Stimulated activated CD8-positive, alpha-beta memory T cell treated with anti-CD3 and anti-CD28 coated beads, Interleukin-7, amount 100 ng/mL, for 4 hours (primary cell): ENCODE results near the gene SRPK3.
"Not testable (repeated sequence)": the region's sequence is repeated elsewhere in the genome, so short reads cannot be mapped to it uniquely, and the experiment has no call there.

Experiments
- DNase-seq, 2 donors: peaks; one replicate each; pipeline ENCODE4 v3.0.0-alpha.2; 2020; ENCODE audit warnings: low read depth in 2 of 2

Gene SRPK3

GRCh38 chrX:153780678-153781427, at the start of gene SRPK3:
Gene SRPK3 (plus strand): TSS chrX:153781041. CDS start chrX:153781087, 46 bp downstream.
- no peak for DNase-seq

GRCh38 chrX:153731117-153731844, 49.6 kb upstream of the SRPK3 start:
- no peak for DNase-seq

GRCh38 chrX:153731845-153732215, 49.0 kb upstream of the SRPK3 start:
- DNase-seq = no peak

- no peak for DNase-seq
Measured at GRCh38 chrX:153732401-153732800, 48.4 kb upstream of the SRPK3 start.

- DNase-seq = no peak
Measured at GRCh38 chrX:153733651-153734240, 47.1 kb upstream of the SRPK3 start.

- no peak for DNase-seq
Measured at GRCh38 chrX:153734871-153735270, 46.0 kb upstream of the SRPK3 start.

GRCh38 chrX:153735274-153735673, 45.6 kb upstream of the SRPK3 start:
- DNase-seq = no peak

- DNase-seq = no peak
Measured at GRCh38 chrX:153736071-153736820, 44.6 kb upstream of the SRPK3 start.

- no peak for DNase-seq
Measured at GRCh38 chrX:153736871-153737441, 43.9 kb upstream of the SRPK3 start.

GRCh38 chrX:153738056-153738605, 42.7 kb upstream of the SRPK3 start:
- no peak for DNase-seq

GRCh38 chrX:153739754-153740486, 40.9 kb upstream of the SRPK3 start:
- no peak for DNase-seq

- no peak for DNase-seq
Measured at GRCh38 chrX:153740631-153741222, 40.1 kb upstream of the SRPK3 start.

- DNase-seq = no peak
Measured at GRCh38 chrX:153741446-153741845, 39.4 kb upstream of the SRPK3 start.

GRCh38 chrX:153742111-153742510, 38.7 kb upstream of the SRPK3 start:
- DNase-seq = not testable (repeated sequence)

- DNase-seq = not testable (repeated sequence)
Measured at GRCh38 chrX:153742796-153743467, 37.9 kb upstream of the SRPK3 start.

GRCh38 chrX:153743468-153744209, 37.2 kb upstream of the SRPK3 start:
- not testable (repeated sequence) for DNase-seq

- DNase-seq = no peak
Measured at GRCh38 chrX:153744210-153745066, 36.4 kb upstream of the SRPK3 start.

- DNase-seq = not testable (repeated sequence)
Measured at GRCh38 chrX:153745067-153745433, 35.8 kb upstream of the SRPK3 start.
